ENCODE measurements around the gene SH3RF3.

Gene SH3RF3

GRCh38 chr2:109434351-109434750 lies 305.3 kb downstream of the SH3RF3 start:
- DNase-seq (ENCODE audit: low read depth, low spot score): no peak

GRCh38 chr2:109435066-109435690 lies 306.2 kb downstream of the SH3RF3 start:
- DNase-seq (ENCODE audit: low read depth, low spot score): no peak

- DNase-seq (ENCODE audit: low read depth, low spot score): no peak
Measured at GRCh38 chr2:109435901-109436598, 307.0 kb downstream of the SH3RF3 start.

- no peak for DNase-seq (ENCODE audit: low read depth, low spot score)
Measured at GRCh38 chr2:109436610-109437225, 307.7 kb downstream of the SH3RF3 start.

GRCh38 chr2:109437325-109438090 lies 308.5 kb downstream of the SH3RF3 start:
- no peak for DNase-seq (ENCODE audit: low read depth, low spot score)

- no peak for DNase-seq (ENCODE audit: low read depth, low spot score)
Measured at GRCh38 chr2:109438146-109438545, 309.1 kb downstream of the SH3RF3 start.

GRCh38 chr2:109438773-109439389 lies 309.9 kb downstream of the SH3RF3 start:
- DNase-seq (ENCODE audit: low read depth, low spot score): no peak

GRCh38 chr2:109439390-109439786 lies 310.4 kb downstream of the SH3RF3 start:
- DNase-seq (ENCODE audit: low read depth, low spot score): no peak

- no peak for DNase-seq (ENCODE audit: low read depth, low spot score)
Measured at GRCh38 chr2:109439986-109440385, 311.0 kb downstream of the SH3RF3 start.

- no peak for DNase-seq (ENCODE audit: low read depth, low spot score)
Measured at GRCh38 chr2:109440499-109441156, 311.6 kb downstream of the SH3RF3 start.

GRCh38 chr2:109442715-109443319 lies 313.8 kb downstream of the SH3RF3 start:
- DNase-seq (ENCODE audit: low read depth, low spot score): no peak

- DNase-seq (ENCODE audit: low read depth, low spot score): no peak
Measured at GRCh38 chr2:109444916-109445315, 315.9 kb downstream of the SH3RF3 start.

- no peak for DNase-seq (ENCODE audit: low read depth, low spot score)
Measured at GRCh38 chr2:109446278-109447131, 317.5 kb downstream of the SH3RF3 start.

- DNase-seq (ENCODE audit: low read depth, low spot score): no peak
Measured at GRCh38 chr2:109447251-109447661, 318.3 kb downstream of the SH3RF3 start.

- DNase-seq (ENCODE audit: low read depth, low spot score): no peak
Measured at GRCh38 chr2:109447776-109448175, 318.8 kb downstream of the SH3RF3 start.

GRCh38 chr2:109448207-109448606 lies 319.2 kb downstream of the SH3RF3 start:
- no peak for DNase-seq (ENCODE audit: low read depth, low spot score)

GRCh38 chr2:109448946-109449788 lies 320.2 kb downstream of the SH3RF3 start:
- no peak for DNase-seq (ENCODE audit: low read depth, low spot score)

- DNase-seq (ENCODE audit: low read depth, low spot score): no peak
Measured at GRCh38 chr2:109450574-109451273, 321.7 kb downstream of the SH3RF3 start.

All from activated naive CD8-positive, alpha-beta T cell treated with anti-CD3 and anti-CD28 coated beads, Interleukin-2, amount 50 U/mL, for 16 hours (primary cell).